Psoas muscle (tissue), 8 donors: Measurements from ENCODE around the gene SLC35A2. TPM values are rescaled to one million over a fixed set of nuclear protein-coding genes. Genes with fewer than 3 reads are reported as not detected.

Experiments used
- ATAC-seq, 4 donors: fragments of 200-7000 bp; cut with Tn5 transposase; one replicate each; pipeline ENCODE4 v1.9.1; 2020; ENCODE audit warnings: moderate library complexity in 3 of 4, mild to moderate bottlenecking in 2 of 4
- DNase-seq, 2 donors: peaks; one replicate each; pipeline ENCODE4 v3.0.0-alpha.2; 2020
- H3K27ac ChIP-seq: fragments of 200-600 bp; one replicate; pipeline ENCODE4 v1.8.0; 2022
- H3K27me3 ChIP-seq, 3 donors: fragments of 200-600 bp in 1 of 3; one replicate each; pipeline versions ENCODE4 v1.6.1 to v1.8.0; 2013 to 2022; ENCODE audit warnings: low read length in 2 of 3, mild to moderate bottlenecking in 2 of 3, moderate library complexity in 1 of 3; ENCODE audit not compliant: insufficient read depth in 3 of 3
- H3K36me3 ChIP-seq, 2 donors: fragments of 200-600 bp in 1 of 2; one replicate each; pipeline versions ENCODE4 v1.6.1 to v1.8.0; 2013 to 2022; ENCODE audit warnings: low read depth in 1 of 2, mild to moderate bottlenecking in 1 of 2, moderate library complexity in 1 of 2; ENCODE audit not compliant: insufficient read depth in 1 of 2
- H3K4me1 ChIP-seq: fragments of 200-600 bp; one replicate; pipeline ENCODE4 v1.8.0; 2022
- H3K4me3 ChIP-seq: fragments of 200-600 bp; one replicate; pipeline ENCODE4 v1.8.0; 2022; ENCODE audit warnings: mild to moderate bottlenecking
- H3K9me3 ChIP-seq: fragments of 200-600 bp; one replicate; pipeline ENCODE4 v1.8.0; 2022
- WGBS, 3 donors: extraction: QIAGEN DNeasy Blood & Tissue Kit; methylation state at CpG; one replicate each; pipeline versions ENCODE4 v1.1.6 to v1.1.7; 2013; 5-methylcytosine and 5-hydroxymethylcytosine counted together
- intact Hi-C, 2 donors: fragments of 100-400 bp; cut with DNase I; formaldehyde crosslinking; loops; one replicate each; pipeline versions ENCODE4 v1.11.0 to v1.14.2; 2022
- polyA plus RNA-seq, 3 donors: library from polyadenylated mRNA; stranded (reverse); fragments of 200-250 nt; gene quantifications; one replicate each; pipeline ENCODE4 v1.2.3, GENCODE V29; 2013
- total RNA-seq, 4 donors: library from RNA; stranded (reverse); fragmentation: NEBNext Ultra II Directional in 2 of 4; extraction: Animal tissue kit (Norgen Biotek cat#: 25700) in 2 of 4; gene quantifications; one replicate each; pipeline versions ENCODE4 v1.2.1 to v1.2.4, GENCODE V29; 2021 to 2023
- TF ChIP-seq, protein P1 (sequence below): fragments of 200-600 bp; IDR thresholded peaks from one replicate; pipeline ENCODE4 v1.8.0; 2022; ENCODE audit warnings: antibody characterized with exemption
- donor health status: healthy with polysubstance abuse.
- donor health status: DM: no; HTN: no; CAD: no; lungs with moderate emphysema.
- donor health status: Bipolar disorder and iron deficiency.
- donor health status: healthy.
- donor health status: DM: yes; HTN: yes; CAD: no.
- donor health status: DM: no; HTN: no; CAD: no.
- donor health status: DM: no; HTN: no; CAD: no.
- donor health status: DM: yes; HTN: yes; CAD: no.

The SLC35A2 gene
- total and polyA plus RNA-seq, 7 donors = 8.8 to 26.1 (median 13.2) TPM

- peaks cover 3 to 28% of the 10 kb centered on the region in 2 donors for H3K36me3 ChIP-seq
- TF ChIP-seq, protein P1, sequence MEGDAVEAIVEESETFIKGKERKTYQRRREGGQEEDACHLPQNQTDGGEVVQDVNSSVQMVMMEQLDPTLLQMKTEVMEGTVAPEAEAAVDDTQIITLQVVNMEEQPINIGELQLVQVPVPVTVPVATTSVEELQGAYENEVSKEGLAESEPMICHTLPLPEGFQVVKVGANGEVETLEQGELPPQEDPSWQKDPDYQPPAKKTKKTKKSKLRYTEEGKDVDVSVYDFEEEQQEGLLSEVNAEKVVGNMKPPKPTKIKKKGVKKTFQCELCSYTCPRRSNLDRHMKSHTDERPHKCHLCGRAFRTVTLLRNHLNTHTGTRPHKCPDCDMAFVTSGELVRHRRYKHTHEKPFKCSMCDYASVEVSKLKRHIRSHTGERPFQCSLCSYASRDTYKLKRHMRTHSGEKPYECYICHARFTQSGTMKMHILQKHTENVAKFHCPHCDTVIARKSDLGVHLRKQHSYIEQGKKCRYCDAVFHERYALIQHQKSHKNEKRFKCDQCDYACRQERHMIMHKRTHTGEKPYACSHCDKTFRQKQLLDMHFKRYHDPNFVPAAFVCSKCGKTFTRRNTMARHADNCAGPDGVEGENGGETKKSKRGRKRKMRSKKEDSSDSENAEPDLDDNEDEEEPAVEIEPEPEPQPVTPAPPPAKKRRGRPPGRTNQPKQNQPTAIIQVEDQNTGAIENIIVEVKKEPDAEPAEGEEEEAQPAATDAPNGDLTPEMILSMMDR = no peak
- ATAC-seq (peak in 3 of 4 donors; percentile 12 to 35 (median 28)), DNase-seq (peak; percentile 24 to 68)
- no peaks in the 10 kb centered on the region for H3K27me3 ChIP-seq
- no peak overlapping the region for H3K27ac ChIP-seq
- H3K9me3 ChIP-seq = no peaks in the 10 kb centered on the region
- 50 to 73% (median 56%) methylated on average over 9 of the region's 9 CpGs for WGBS, 3 donors
- intact Hi-C loops = no loop called here
- peaks cover 6% of the 10 kb centered on the region for H3K4me1 ChIP-seq
- H3K4me3 ChIP-seq = no peak overlapping the region
Observed at GRCh38 chrX:48937054-48937907, 25.8 kb upstream of the SLC35A2 start.

GRCh38 chrX:48936429-48937053, 25.1 kb upstream of the SLC35A2 start:
- no peak overlapping the region for H3K27ac ChIP-seq

DNA sequence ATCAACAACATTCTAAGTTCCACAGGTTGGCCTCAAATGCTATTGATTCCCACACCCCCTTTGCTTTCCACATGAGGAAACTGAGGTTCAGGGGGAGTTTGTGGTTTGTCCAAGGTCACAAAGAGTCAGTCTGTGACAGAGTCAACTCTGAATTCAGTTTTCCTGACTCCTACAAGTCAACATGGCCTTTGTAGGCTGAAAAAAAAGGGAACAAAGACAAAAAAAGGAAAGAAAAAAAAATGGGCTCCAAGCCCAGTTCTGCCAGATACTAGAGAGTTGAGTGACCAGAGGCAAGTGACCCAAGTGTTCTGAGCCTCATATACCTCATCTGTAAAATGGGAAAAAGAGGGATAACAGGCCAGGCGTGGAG, 23.8 kb upstream of the SLC35A2 start:
- H3K36me3 ChIP-seq = peaks cover 3 to 46% of the 10 kb centered on the region in 2 donors
- no peaks in the 10 kb centered on the region for H3K9me3 ChIP-seq
- intact Hi-C loops = no loop called here
- DNase-seq (no peak), ATAC-seq (no peak)
- no peak overlapping the region for H3K27ac ChIP-seq
- WGBS, 3 donors = 95 to 100% (median 95%) methylated on average over 1 of the region's 1 CpG
- H3K4me1 ChIP-seq = peaks cover 6% of the 10 kb centered on the region
- H3K27me3 ChIP-seq = no peaks in the 10 kb centered on the region
- H3K4me3 ChIP-seq = no peak overlapping the region
- TF ChIP-seq, protein P1 = no peak

More at GRCh38 chrX:48936429-48937053, 25.1 kb upstream of the SLC35A2 start:
- H3K4me1 ChIP-seq = peaks cover 6% of the 10 kb centered on the region
- intact Hi-C loops = no loop called here
- no peak overlapping the region for H3K4me3 ChIP-seq
- peaks cover 3 to 35% of the 10 kb centered on the region in 2 donors for H3K36me3 ChIP-seq
- ATAC-seq (no peak), DNase-seq (no peak)
- 88 to 93% (median 89%) methylated on average over 8 of the region's 8 CpGs for WGBS, 3 donors
- no peaks in the 10 kb centered on the region for H3K9me3 ChIP-seq
- TF ChIP-seq, protein P1 = no peak
- H3K27me3 ChIP-seq = no peaks in the 10 kb centered on the region

GRCh38 chrX:48934581-48935300, 23.3 kb upstream of the SLC35A2 start:
- Histone ChIP-seq H3K27me3 (no peaks in the 10 kb centered on the region), H3K27ac (no peak overlapping the region), H3K36me3 (peaks cover 3 to 51% of the 10 kb centered on the region in 2 donors), H3K9me3 (no peaks in the 10 kb centered on the region), H3K4me3 (no peak overlapping the region), H3K4me1 (peaks cover 6% of the 10 kb centered on the region)
- DNase-seq = no peak
- TF ChIP-seq, protein P1 = no peak
- no peak for ATAC-seq
- 67 to 87% (median 84%) methylated on average over 6 to 7 of the region's 7 CpGs for WGBS, 3 donors
- intact Hi-C loops = no loop called here
